GM19463 (cell line): Measurements from ENCODE around the gene SCPEP1.

ENCODE experiments used
- ATAC-seq: cut with Tn5 transposase; IDR thresholded peaks from one replicate; pipeline ENCODE4 v1.9.1; 2021; ENCODE audit warnings: mild to moderate bottlenecking, moderate library complexity; ENCODE audit not compliant: unreplicated experiment

Gene SCPEP1

GRCh38 chr17:57034807-57035754, 57.1 kb downstream of the SCPEP1 start:
- no peak for ATAC-seq

DNA sequence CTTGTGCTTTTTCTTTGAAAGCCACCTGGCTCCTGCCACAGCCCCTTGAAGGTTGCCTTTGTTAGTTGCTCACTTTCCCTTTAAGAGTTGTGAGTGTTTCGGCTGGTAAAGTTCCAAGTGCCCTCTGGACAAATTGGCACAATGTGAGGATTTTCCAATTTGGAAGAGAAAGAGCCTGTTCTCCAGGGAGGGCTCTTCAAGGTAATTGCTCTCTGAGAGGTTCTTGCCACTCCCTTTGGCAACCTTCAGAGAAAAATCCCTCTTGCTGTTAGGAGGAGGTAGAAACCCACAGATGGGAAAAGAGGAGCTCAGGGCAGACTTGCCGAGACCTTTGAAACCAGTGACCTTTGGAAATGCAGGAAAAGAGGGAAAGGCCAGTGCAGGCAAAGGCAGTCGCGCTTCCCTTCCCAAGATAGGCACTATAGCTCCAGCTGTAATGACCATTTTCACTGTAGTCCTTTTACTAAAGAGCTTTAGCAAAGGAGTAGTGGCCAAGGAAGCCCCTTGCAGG, 58.1 kb downstream of the SCPEP1 start:
- ATAC-seq: no peak

GRCh38 chr17:57037411-57037810, 59.5 kb downstream of the SCPEP1 start:
- no peak for ATAC-seq

GRCh38 chr17:57038486-57038885, 60.6 kb downstream of the SCPEP1 start:
- ATAC-seq: no peak

DNA sequence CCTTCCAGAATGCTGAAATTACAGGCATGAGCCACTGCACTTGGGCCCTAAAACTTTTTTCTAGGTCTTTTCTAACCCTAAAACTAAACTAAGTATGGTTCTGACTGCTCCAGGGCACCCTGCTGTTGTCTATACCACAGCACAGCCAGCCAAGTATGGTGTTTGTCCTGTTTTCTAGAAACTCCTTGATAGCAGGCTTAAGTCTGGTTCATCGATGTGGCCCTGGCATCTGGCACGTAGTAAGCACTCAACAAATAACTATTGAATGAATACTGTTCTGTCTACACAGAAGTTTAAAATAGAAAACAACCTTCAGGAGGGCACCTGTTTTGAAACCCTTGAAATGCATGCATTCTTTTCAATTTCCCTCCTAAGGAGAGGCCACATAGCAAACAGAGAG, 62.6 kb downstream of the SCPEP1 start:
- ATAC-seq: no peak

DNA sequence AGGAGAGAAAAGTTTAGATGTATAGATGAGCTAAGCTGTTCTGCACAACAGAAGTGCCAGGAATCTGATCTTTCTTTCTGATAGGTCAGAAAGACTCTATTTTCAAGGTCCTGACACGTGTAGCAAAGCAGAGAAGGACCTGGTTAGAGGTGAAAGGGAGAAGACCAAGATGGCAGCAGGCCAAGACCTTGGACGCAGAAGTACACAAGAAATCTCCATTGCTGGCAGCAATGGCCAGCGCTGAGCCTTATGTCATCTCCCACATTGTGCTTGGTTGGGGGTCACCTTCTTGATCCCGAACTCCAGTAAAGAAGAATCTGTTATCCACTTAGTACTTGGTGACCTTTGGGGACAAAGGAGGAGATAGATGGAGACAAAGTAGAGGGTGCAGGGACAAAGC, 65.3 kb downstream of the SCPEP1 start:
- no peak for ATAC-seq

DNA sequence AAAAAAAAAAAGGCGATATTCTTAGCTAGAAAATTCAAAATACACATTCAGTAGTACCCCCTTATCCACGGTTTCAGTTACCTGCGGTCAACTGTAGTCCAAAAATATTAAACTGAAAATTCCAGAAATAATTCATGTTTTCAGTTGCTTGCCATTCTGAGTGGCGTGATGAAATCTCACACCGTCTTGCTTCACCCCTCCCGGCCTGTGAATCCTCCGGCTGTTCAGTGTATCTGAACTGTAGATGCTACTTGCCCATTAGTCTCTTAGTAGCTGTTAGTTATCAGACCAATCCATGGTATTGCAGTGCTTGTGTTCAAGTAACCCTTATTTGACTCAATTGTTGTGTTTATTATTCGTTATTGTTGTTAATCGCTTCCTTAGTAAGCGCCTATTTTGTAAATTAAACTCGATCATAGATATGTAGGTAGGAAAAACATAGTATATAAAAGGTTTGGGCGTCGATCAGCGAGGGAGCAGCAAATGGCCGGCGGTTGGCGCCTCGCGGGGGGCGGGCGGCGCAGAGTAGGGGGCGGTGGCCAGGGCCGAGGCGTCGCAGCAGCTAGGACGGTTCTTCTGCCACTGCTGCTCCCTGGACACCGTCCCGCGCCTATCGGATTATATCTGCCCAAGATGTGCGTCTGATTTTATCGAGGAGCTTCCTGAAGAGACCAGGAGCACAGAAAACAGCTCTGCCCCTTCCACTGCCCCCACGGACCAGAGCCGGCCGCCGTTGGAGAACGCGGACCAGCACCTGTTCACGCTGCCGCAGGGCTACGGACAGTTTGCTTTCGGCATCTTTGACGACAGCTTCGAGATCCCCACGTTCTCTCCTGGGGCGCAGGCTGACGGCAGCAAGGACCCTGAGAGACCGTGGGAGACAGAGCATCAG, 67.3 kb downstream of the SCPEP1 start:
- ATAC-seq: no peak

DNA sequence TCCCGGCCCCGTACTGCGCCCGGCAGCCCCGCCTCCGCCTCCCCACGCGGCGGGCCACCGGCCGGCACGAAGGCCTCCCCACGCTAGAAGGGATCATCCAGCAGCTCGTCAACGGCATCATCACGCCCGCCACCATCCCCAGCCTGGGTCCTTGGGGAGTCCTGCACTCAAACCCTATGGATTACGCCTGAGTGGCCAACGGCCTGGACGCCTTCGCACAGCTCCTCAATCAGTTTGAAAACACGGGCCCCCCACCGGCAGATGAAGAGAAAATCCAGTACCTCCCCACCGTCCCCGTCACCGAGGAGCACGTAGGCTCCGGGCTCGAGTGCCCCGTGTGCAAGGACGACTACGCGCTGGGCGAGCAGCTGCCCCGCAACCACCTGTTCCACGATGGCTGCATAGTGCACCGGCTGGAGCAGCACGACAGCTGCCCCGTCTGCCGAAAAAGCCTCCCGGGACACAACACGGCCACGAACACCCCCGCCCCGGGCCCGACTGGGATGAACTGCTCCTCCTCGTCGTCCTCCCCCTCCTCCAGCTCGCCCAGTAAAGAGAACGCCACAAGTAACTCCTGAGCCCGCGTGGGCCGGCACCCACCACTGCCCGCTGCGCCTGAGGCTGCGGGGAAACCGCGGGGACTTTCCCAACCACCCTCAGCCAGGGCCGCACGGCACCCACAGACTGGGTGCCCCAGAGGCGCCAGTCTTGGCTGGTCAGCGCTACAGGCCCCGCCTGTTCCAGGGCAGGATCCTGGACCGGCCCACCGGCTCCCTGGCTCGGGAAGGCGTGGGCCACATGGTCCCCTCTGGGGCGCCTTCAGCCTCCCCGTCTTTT, 68.2 kb downstream of the SCPEP1 start:
- ATAC-seq: peak; percentile 73

- ATAC-seq: no peak
These were observed 68.8 kb downstream of the SCPEP1 start for GRCh38 chr17:57046749-57047148.

DNA sequence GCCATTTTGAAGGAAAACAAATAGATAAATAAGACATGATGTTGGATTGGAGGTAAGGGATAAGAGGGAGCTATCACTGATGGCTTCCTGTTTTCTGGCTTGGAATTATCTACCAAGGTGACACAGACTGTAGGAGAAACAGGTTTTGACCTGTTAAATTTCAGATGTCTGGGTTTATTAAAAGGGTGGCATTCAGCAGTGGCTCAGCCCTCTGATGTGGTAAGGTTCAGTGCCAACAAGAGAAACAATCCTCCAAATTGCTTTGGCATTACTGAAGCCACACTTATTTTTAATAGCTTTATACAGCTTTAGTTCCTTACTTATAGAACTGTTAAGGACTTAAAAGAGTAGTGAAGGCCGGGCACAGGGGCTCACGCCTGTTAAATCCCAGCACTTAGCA, 70.2 kb downstream of the SCPEP1 start:
- ATAC-seq: no peak

DNA sequence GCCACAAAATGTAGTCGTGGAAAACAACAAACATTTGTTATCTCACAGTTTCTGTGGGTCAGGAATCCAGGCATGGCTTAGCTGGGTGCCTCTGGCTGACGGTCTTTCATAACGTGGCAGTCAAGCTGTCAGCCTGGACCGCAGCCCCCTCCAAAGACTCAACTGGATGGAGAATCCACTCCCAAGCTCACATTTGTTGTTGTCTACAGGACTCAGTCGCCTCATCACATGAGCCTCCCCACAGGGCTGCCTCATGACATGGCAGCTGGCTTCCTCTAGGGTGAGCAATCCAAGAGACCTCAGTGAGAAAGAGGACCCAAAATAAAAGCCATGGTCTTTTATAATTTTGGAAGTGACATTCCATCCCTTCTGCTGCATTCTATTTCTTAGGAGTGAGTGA, 72.4 kb downstream of the SCPEP1 start:
- no peak for ATAC-seq

- ATAC-seq: no peak
These were observed 74.0 kb downstream of the SCPEP1 start for GRCh38 chr17:57051886-57052361.
